GM19043 (cell line): ENCODE data around the gene DNMT3A.
"Not testable (repeated sequence)": the region's sequence is repeated elsewhere in the genome, so short reads cannot be mapped to it uniquely, and the experiment has no call there.

Experiments used
- ATAC-seq: cut with Tn5 transposase; IDR thresholded peaks from one replicate; pipeline ENCODE4 v1.9.1; 2021; ENCODE audit warnings: low read depth; ENCODE audit not compliant: unreplicated experiment

DNMT3A gene

DNA sequence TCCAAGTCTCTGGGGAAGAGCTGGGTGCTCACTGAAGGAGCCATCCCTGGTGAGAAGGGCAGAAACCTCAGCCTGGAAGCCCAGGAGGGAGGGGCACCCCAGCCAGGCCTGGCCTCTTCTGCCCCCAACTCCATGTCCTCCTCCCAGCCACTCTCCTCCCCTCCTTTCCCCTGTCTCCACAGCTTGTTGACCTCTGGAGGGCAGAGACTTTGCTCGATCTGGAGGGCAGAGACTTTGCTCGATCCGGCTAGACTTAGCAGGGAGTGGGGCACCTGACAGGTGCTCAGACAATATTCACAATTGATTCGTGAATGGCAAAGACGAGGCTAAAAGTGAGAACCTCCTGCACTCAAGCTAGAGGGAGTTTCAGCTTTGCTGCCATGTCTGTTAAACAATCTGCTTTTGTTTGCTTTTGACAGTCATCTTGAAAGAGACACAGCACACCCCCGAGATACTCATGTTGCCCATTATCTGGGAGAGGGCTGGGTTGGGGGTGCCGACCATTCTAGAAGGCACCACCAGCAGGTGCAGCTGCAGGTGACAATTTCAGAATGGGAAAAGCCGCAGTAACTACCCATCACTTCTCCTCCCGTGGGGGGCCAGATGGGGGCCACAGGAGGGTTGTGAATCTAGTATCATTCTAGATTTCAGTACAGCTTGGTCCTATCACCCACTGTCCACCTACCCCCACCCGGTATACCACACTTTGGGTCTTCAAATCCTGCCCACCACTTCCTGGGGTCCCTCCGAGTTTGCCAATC lies 54.8 kb downstream of the DNMT3A start:
- no peak for ATAC-seq

DNA sequence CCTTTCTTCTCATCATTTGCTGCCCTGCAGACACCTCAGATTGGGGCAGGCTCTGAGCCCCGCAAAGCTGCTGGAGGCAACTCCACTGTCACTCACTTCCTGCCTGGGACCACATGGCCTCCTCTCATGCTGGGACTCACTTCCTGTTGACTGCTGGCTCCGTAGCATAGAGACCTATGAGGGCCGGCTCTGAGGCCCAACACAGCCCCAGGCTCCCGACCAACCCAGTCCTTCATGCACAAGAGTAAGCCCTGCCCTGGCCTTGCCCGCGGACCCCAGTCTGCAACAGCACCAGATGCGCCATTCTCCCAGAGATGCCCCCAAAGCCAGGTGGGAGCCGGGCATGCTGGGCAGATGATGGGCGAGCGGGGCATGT lies 55.7 kb downstream of the DNMT3A start:
- peak; percentile 67 for ATAC-seq

DNA sequence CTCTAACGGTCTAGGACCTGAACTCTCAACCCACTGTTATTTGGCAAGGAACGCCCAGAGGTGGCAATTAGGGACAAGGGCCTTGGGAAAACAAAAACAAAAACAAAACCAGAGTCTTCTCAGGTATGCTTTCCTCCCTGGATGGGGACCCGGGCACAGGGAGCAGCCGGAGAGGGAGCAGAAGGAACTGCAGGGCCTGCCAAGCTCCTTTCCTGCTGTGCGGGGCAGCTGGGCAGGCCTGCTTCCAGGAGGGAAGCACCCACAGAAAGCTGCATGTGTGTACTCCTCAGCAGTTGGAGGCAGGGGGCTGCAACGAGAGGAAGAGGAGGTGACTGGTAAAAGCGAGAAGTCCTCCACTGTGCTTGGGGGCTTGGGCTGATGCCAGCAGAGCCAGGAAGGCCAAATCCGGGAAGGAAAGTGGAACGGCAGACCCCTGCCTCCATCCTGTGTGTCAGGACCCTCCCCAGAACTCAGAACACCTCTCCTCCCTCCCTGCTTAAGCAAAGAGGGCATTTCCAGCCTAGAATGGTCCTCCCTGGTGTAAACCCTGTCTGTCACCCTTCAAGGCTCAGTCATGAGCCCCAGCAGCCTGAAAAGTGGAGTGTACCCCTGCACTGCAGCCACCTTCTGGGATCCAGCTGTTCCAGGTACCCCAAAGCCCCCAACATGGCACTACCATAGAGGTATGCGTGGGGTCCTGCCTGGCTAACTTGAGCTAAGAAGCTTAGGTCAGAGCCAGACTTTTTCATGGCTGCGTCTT lies 56.3 kb downstream of the DNMT3A start:
- ATAC-seq, result no peak

DNA sequence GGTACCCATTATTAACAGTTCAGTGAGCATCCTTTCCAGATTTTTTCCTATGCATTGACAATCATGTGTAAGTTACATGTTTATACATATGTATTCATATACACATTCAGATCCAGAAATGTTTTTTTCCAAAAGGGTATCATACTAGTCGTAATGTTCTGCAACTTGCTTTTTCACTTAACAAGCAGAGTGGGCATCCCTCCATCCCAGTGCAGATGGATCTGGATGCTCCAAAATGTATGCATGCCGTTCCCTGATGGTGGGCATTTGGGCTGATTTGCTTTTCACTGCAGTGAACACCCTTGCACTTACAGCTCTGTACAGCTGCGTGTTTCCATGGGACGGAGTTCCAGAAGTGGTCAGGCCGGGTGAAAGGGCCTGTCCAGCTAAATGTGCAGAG lies 57.0 kb downstream of the DNMT3A start:
- ATAC-seq, result no peak

DNA sequence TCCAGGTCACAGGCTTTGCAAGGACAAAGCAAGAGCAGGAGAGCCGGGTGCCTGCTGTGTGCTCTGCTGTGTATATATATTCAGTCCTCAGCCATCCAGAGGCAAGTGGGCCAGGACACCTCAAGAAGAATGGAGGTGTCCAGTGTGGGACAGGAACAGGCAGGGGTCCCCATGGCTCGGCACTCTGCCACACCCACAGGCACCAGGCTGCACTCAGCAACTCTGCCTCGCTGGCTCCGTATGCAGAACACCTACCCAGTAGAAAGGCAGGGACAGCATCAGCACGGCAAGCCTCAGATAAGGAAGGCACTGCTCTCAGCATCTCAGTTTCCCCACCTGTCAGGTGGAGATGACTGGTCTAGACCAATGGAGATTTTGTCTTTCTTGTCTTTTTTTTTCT lies 57.8 kb downstream of the DNMT3A start:
- no peak for ATAC-seq

DNA sequence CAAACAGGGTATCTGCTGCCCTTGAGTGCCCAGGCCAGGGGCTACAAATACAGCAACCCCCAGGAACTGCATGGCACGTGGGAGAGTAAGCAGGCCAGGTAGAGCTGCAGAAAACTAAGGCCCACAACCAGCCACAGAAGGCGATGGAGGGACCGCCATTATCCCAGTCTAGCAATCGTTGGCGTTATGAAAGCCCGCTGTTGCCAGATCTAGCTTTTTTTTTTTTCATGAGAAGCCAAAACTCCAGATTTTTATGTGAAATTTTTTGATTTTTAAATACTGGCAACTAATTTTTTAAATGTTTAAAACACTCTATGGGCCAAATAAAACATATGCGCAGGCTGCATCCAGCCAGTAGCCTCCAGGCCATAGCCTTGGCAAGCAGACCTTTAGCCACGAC lies 59.8 kb downstream of the DNMT3A start:
- no peak for ATAC-seq

DNA sequence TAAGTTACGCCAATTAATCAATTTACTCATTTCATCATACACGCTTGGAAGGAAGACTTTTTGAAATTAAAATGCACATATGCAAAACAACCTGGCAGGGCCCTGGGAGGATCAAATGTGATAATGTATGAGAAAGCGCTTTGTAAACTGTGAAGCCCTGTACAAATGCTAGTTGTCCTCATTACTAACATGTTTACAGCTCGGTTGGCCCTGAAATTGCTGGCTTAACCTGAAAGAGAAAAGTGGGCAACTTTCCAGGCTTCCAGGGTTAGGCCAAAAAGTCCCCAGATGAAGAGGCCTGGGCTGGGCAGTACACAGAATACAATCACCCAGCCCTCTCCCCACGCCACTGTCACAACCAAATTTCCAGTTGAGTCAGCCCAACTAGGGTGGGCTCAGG lies 60.2 kb downstream of the DNMT3A start:
- no peak for ATAC-seq

DNA sequence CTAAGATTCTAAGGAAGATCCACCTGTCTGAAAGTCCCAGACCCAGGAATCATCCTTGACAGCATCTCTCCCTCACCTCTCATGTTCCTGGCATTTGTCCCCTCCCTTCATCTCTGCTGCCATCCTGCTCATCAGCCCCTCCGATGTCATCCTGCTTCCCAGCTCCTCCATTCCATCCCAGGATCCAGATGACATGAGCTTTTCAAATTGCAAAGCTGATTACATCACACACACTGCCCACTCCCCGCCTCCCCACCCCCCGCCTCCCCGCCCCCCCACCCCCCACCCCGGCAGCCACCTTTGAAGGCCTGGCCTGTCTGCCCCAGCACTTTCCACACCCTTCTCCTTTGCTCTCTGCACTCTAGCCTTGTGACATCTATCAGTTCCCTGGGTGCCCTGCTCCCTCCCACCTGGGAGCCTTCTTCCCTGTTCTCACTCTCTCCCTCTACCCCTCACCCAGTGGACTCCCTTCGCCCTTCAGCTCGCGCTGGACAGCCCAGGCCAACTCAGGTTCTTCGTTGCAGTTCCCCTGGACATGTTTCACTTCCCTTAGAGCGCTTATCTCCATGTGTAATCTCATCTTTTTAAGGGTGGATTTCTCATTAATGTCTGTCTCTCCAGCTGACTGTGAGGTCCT lies 61.6 kb downstream of the DNMT3A start:
- no peak for ATAC-seq

DNA sequence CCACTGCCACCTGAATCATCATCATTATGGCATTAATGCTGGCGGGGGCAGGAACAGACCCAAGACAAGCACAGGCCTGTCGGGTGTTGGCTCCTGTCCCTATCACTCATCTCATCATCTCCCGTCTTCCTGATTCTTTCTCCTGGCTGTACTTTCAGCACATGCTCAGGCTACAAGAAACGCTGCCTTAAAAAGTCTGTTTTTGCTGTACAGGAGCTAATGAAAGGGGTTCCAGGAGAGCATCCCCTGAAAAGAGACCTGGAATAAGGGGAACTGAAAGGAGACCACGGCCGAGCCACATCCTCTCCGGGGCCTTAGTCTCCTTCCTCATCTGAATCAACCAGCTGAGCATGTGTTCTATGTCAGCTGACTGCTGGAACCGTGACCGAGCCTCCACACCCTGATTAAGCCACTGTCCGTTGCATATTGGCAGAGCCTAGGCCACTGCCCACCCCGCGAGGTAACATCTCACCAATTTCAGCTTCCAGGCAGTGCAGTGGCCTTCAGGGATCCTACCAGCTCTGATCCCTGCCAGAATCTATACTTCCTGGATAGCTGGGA lies 62.6 kb downstream of the DNMT3A start:
- ATAC-seq, result peak; percentile 82

DNA sequence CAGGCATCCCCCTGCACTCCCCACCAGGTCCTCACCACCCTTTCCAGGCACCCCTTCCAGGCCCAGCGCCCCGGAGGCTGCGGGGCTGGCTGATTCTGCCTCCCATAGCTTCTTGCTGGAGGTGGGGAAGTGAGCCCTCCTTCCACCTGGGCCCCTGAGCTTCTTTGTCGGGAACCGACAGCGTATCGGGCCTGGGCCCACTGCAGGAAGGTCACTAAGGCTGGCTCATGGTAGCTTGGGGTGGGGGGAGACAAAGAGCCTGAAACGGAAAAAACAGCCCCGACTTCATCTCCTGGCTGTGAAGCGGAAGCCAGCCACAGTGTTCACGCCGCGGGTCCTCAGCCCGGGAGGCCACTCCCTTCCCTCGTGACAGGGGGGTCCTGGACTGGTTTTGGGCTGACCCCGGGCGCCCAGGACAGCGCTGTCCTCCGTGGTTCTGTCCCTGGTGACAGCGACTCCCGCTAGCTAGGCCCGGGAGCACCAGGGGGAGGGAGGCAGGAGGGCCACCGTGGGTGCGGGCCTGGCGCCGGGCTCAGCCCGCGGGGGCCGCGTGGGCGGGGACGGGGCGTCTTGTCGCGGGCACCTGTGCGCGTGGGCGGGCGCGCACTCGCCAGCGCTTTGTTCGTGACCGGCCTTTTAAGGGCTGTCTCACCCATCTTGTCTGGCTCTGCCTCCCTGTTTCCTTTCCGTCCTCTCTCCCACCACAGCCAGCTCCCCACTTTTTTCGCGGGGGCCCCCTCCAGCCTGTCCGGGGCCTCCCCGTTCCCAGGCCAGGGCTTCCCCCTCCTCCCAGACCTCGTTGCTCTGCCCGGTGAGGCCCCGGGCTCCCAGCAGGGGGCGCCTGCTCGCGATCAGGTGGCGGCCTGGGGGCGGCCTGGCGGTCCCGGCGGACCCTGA lies 64.9 kb downstream of the DNMT3A start:
- no peak for ATAC-seq

DNA sequence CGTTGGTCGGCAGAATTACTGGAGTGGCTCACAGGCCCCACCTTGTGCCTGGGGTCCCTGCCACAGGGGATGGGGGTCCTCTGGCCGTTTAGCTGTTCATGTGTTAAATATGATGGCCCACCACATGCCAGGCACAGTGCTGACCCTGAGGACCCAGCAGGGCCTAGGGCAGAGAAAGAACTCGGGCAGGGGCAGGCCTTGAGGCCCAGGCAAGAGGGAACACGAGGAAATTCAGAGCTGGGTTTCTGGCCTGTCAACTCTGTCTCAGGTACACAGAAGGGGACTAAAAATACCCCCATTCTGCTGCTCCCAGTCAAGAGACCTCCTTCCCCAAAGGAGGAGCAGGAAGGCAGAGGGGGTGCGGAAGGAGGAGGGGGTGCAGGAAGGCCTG lies 66.2 kb downstream of the DNMT3A start:
- ATAC-seq, result no peak

DNA sequence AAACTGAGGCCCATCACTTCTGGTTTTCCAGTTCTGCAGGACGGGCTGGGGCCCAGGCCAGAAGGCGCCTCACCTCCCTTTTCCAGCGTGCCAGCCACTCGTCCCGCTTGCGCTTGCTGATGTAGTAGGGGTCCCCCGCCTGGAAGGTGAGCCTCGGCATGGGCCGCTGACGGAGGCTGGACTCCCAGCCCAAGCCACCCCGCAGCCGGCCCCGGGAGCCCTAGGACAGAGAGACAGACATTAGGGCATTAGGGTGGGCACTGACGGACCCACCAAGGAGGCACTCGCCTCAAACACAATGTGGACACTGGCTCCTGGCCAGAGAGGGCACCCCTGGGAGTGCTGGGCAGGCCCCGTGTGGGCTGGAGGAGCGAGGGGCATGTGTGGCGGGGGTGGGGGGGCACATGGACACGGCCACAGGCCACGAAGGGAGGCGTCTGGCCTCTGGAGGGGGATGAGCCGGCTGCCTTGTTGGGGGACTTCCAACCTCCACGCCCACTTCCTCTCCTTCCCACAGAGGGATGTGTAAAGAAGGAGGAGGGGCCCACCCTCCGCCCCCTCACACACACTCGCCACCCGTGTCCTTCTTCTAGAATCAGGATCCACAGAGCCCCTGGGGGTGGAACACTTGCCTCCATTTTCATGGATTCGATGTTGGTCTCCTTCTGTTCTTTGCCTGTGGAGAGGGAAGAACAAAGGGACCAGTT lies 66.7 kb downstream of the DNMT3A start:
- ATAC-seq, result no peak

DNA sequence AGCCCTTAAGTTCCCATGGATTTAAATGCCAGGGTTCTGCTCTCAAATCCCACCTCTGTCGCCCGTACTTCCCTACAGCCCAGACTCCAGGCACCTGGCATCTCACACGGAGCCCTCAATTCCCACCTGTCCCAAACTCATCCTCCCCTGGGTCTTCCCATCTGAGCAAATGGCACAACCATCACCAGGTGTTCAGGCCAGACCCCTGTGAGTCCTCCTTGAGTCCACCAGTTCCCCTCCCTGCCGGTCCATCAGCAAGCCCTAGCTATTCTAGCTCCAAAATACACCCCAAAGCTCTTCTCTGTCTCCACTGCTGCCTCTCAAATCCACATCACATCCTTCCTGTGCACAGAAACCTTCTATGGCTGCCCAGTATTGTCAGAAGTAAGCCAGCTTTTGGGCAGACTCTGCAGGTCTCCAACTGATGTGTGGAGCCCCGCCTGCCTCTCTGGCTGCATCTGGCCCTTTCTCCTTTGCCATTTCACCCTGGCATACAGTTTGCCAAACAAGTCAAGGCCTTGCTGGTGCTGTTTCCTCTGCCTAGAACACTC lies 67.7 kb downstream of the DNMT3A start:
- no peak for ATAC-seq

DNA sequence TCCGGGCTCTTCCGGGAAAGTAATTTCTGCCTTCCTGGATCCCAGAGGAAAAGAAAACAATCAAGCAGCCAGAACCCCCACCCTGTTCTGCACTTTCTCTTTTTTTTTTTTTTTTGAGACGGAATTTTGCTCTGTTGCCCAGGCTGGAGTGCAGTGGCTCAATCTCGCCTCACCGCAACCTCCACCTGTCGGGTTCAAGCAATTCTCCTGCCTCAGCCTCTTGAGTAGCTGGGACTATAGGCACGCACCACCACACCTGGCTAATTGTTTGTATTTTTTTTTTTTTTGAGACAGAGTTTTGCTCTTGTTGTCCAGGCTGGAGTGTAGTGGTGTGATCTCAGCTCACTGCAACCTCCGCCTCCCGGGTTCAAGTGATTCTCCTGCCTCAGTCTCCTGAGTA lies 69.0 kb downstream of the DNMT3A start:
- not testable (repeated sequence) for ATAC-seq

DNA sequence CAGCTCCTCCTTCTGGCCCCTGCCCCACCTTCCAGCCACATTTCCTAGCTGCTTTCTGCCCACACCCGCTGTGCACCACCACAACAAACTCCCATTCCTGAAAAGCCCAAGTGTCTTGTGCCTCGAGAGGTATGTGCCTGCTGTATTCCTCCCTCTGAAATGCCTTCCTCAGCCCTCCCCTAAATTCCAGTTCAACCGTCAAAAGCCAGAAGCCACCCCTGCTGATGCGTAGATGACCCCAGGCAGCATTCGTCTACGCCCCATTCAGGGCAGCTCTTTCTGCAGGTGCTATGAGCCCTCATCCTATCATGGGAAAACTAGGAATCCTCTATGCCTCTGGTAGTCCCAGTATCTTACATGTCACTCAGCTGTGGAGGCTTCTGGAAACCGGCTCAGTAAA lies 71.7 kb downstream of the DNMT3A start:
- ATAC-seq, result no peak

DNA sequence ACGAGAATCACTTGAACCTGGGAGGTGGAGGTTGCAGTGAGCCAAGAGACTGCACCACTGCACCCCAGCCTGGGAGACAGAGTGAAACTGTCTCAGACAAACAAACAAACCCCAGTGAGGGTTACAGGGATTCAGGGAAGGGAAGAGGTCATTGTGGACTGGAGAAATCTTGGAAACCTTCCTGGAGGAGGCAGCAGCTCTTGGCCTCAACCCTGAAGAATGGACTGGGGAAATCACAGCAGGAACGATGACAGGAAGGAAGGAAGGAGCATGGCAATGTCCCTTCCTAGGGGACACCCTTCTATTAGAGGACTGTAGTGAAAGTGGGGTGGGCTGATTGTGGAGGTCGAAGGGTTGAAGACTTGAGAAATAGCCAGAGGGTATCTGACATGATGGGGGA lies 72.5 kb downstream of the DNMT3A start:
- no peak for ATAC-seq

DNA sequence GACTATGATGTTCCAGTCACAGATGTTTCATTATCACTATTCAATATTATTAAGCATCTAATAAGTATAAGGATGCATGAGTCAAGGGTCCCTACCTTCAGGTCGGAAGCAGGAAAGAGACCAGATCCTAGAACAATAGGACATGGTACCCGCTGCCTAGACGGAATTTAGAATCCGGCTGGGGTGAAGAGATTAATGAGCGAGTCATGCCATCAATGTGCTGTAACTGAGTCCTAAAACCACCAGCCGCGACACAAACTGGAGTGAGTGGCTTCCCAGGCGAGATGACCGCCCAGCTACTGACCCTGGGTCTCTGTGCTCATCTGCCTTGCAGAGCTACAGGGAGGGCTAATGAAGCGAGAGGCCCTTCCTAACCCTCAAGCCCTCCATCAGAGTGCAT lies 73.6 kb downstream of the DNMT3A start:
- no peak for ATAC-seq

DNA sequence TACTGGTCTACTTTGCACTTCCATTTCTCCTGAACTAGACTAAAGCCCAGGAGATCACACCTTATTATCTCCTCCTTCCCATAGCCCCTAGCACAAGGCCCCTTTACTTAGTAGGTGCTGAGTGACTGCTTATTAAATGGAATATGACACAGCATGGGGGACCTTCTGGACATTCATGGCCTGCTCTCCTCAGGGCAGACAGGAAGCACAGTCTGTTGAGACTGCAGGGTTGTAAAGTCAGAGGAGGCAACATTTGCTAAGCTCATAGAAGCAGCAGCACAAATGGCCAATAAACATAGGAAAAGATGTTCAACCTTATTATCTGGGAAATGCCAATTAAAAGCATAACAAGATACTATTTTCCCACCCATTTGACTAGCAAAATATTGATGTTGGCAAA lies 75.3 kb downstream of the DNMT3A start:
- no peak for ATAC-seq

DNA sequence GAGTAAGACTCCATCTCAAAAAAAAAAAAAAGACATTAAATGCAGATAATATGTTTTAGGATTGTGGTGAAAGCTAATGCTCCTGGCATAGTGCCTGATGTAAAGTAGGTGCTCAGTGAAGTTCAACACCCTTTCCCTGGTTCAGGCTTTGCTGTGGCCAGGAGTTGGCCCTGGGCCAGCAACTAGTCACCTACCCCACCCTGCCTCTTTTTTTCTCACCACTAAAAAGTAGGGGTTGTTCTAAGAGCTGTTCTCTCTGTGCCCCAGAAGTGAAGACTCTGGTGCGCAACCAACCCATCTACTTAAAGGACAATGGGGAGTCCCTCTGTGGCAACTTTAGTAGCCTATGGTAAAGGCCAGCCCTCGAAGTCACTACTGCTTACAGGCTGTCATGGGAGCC lies 75.9 kb downstream of the DNMT3A start:
- no peak for ATAC-seq

DNA sequence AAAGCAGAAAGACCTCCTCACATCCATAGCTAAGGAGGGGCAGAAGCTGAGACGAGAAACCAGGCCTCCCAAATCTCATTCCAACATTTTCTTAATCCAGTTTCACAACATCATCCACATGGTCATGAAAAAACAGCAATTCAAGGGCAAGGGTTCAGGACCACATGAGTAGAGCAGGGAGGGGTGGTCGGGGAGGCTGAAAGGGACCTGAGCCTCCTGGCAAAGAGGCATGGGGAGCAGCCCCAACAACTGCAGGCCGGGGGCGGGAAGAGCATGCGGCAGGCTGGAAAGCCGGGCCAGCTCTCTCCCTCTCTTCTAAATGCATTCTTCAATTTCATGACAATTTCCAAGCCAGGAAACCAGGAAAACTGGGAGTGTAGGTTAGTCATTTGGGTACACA lies 76.7 kb downstream of the DNMT3A start:
- ATAC-seq, result no peak
